Keratinocyte (primary cell): ENCODE data around the gene TRPM3. TPM values are rescaled to one million over a fixed set of nuclear protein-coding genes. Genes with fewer than 3 reads are reported as not detected.
A peak's percentile ranks its signal among the peaks of the same experiment; 100 is the strongest.

Experiments
- DNase-seq: peaks from one replicate; pipeline ENCODE4 v3.0.0-alpha.2; 2011; ENCODE audit warnings: low read depth, missing footprints, low spot score
- FAIRE-seq: peaks from 2 replicates; lab custom pipeline; 2011; peaks lifted over from hg19 to GRCh38; lab: Jason Lieb, UNC
- H2AFZ ChIP-seq: 2 replicates; pipeline ENCODE4 v1.6.0; 2012; ENCODE audit warnings: low read length, control low read depth, inconsistent platforms; ENCODE audit not compliant: control insufficient read depth
- H3K27ac ChIP-seq: 2 replicates; pipeline ENCODE4 v1.5.1; 2011; ENCODE audit warnings: low read length; ENCODE audit not compliant: control insufficient read depth, insufficient read depth
- H3K27me3 ChIP-seq: 3 replicates; pipeline ENCODE4 v1.6.0; 2011; ENCODE audit warnings: low read length; ENCODE audit not compliant: control insufficient read depth, insufficient read depth; ENCODE audit errors: extremely low read depth
- H3K36me3 ChIP-seq, 2 experiments: 2 replicates in 1 of 2; 3 replicates in 1 of 2; pipeline ENCODE4 v1.5.1; 2011; ENCODE audit warnings: low read length in 2 of 2, mild to moderate bottlenecking in 1 of 2; ENCODE audit not compliant: control insufficient read depth in 2 of 2, insufficient read depth in 2 of 2; ENCODE audit errors: extremely low read depth in 1 of 2
- H3K4me1 ChIP-seq: 3 replicates; pipeline ENCODE4 v1.5.1; 2011; ENCODE audit warnings: low read length; ENCODE audit not compliant: control insufficient read depth, insufficient read depth; ENCODE audit errors: extremely low read depth
- H3K4me2 ChIP-seq: 3 replicates; pipeline ENCODE4 v1.6.0; 2011; ENCODE audit warnings: low read depth, low read length; ENCODE audit not compliant: control insufficient read depth, insufficient read depth; ENCODE audit errors: extremely low read depth
- H3K4me3 ChIP-seq, 3 experiments: fragments of 200-600 bp in 1 of 3; sonication (generic) in 1 of 3; 2 replicates in 2 of 3; 3 replicates in 1 of 3; pipeline ENCODE4 v1.5.1; 2011 to 2016; ENCODE audit warnings: low read length in 3 of 3, mild to moderate bottlenecking in 3 of 3, control low read depth in 2 of 3, inconsistent platforms in 1 of 3, low read depth in 1 of 3, mixed read lengths in 1 of 3, mixed run types in 1 of 3, moderate library complexity in 1 of 3; ENCODE audit not compliant: control insufficient read depth in 2 of 3, insufficient read depth in 2 of 3; ENCODE audit errors: extremely low read depth in 1 of 3
- H3K79me2 ChIP-seq: 2 replicates; pipeline ENCODE4 v1.6.0; 2012; ENCODE audit warnings: low read length; ENCODE audit not compliant: control insufficient read depth, insufficient read depth
- H3K9ac ChIP-seq: 3 replicates; pipeline ENCODE4 v1.6.0; 2011; ENCODE audit warnings: low read length; ENCODE audit not compliant: control insufficient read depth, insufficient read depth; ENCODE audit errors: extremely low read depth
- H3K9me1 ChIP-seq: 3 replicates; pipeline ENCODE4 v1.6.0; 2011; ENCODE audit warnings: low read length; ENCODE audit not compliant: control insufficient read depth, insufficient read depth; ENCODE audit errors: extremely low read depth
- H3K9me3 ChIP-seq: 2 replicates; pipeline ENCODE4 v1.5.1; 2012; ENCODE audit warnings: low read depth, low read length; ENCODE audit not compliant: control insufficient read depth
- H4K20me1 ChIP-seq: 3 replicates; pipeline ENCODE4 v1.6.0; 2011; ENCODE audit warnings: low read length; ENCODE audit not compliant: control insufficient read depth, insufficient read depth; ENCODE audit errors: extremely low read depth
- EZH2 ChIP-seq: IDR thresholded peaks from one replicate; pipeline ENCODE4 v1.6.1; 2012; ENCODE audit warnings: inconsistent platforms, mild to moderate bottlenecking, low read length, moderate library complexity
- dilution Hi-C: fragments of 300-500 bp; cut with MboI; formaldehyde crosslinking; loops from one replicate; pipeline ENCODE4 v1.7.0; 2020; ENCODE audit warnings: low sequenced_read_pairs; ENCODE audit not compliant: extremely low pct_ligation_motif_present
- polyA plus RNA-seq, 5 experiments: library from polyadenylated mRNA; depleted of rRNA in 3 of 5; stranded (reverse) in 3 of 5; stranded (forward) in 1 of 5; unstranded in 1 of 5; fragments of >200 nt; gene quantifications; 1 replicate in 1 of 5; 2 replicates in 3 of 5; 3 replicates in 1 of 5; pipeline versions ENCODE4 v1.2.1 to v1.2.3, GENCODE V29; 2011 to 2012; ENCODE audit warnings: missing spikeins in 2 of 5, low read depth in 1 of 5, low replicate concordance in 1 of 5
- TF ChIP-seq, protein P1 (sequence below), 3 experiments: IDR thresholded peaks in 1 of 3; conservative IDR thresholded peaks in 1 of 3; optimal IDR thresholded peaks in 1 of 3; 2 replicates in 2 of 3; 3 replicates in 1 of 3; pipeline versions ENCODE3 to v1.5.1; 2011; ENCODE audit warnings: low read length in 3 of 3, mild to moderate bottlenecking in 3 of 3, moderate library complexity in 2 of 3, control low read depth in 1 of 3, inconsistent platforms in 1 of 3; ENCODE audit not compliant: insufficient read depth in 2 of 3; ENCODE audit errors: extremely low read depth in 1 of 3

Gene TRPM3
- polyA plus RNA-seq, 1 donor (not counting 4 experiments of a cell fraction or from before 2014, with no cell fraction given), result 0.03 TPM

DNA sequence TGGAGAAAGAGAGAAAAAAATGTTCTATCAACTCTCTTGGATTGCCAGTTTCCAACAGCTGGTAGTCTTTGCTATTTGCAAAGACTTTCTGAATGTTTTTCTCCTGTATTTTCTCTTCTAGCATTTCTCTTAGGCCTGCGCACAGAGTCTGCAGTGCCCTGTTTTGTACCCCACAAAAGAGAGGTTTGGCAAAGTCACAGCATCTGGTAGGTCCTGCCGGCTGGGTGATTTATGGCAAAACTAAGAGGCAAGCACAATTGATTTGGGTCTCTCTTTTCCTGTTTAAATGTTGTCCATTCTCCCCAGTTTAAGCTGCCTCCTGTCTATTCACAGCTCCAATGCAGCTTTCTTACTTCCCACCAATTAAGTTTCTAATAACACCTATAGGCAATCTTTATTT is 193.9 kb downstream of the TRPM3 start:
- no peaks in the 10 kb centered on the region for H3K36me3 ChIP-seq
- DNase-seq (no peak), FAIRE-seq (no peak)
- H3K9ac ChIP-seq, result no peak overlapping the region
- no peaks in the 10 kb centered on the region for H3K9me1 ChIP-seq
- H2AFZ ChIP-seq, result no peak overlapping the region
- H3K4me3 ChIP-seq, result no peak overlapping the region
- no peak overlapping the region for H3K4me2 ChIP-seq
- H3K4me1 ChIP-seq, result peaks cover 8% of the 10 kb centered on the region
- H3K27me3 ChIP-seq, result no peaks in the 10 kb centered on the region
- no peak overlapping the region for H3K27ac ChIP-seq
- dilution Hi-C loops, result no loop called here
- H3K79me2 ChIP-seq, result no peaks in the 10 kb centered on the region
- TF ChIP-seq, protein P1, sequence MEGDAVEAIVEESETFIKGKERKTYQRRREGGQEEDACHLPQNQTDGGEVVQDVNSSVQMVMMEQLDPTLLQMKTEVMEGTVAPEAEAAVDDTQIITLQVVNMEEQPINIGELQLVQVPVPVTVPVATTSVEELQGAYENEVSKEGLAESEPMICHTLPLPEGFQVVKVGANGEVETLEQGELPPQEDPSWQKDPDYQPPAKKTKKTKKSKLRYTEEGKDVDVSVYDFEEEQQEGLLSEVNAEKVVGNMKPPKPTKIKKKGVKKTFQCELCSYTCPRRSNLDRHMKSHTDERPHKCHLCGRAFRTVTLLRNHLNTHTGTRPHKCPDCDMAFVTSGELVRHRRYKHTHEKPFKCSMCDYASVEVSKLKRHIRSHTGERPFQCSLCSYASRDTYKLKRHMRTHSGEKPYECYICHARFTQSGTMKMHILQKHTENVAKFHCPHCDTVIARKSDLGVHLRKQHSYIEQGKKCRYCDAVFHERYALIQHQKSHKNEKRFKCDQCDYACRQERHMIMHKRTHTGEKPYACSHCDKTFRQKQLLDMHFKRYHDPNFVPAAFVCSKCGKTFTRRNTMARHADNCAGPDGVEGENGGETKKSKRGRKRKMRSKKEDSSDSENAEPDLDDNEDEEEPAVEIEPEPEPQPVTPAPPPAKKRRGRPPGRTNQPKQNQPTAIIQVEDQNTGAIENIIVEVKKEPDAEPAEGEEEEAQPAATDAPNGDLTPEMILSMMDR (optimal IDR thresholded peaks at IDR 0.05 in 1 of 3, IDR thresholded peaks at IDR 0.05 in 1 of 3, conservative IDR thresholded peaks at IDR 0.05 in 1 of 3; ENCODE audit: extremely low read depth in 1 of 3, insufficient read depth in 2 of 3, low read length in 3 of 3), result no peak
- TF ChIP-seq EZH2, result no peak
- no peaks in the 10 kb centered on the region for H3K9me3 ChIP-seq
- no peaks in the 10 kb centered on the region for H4K20me1 ChIP-seq

DNA sequence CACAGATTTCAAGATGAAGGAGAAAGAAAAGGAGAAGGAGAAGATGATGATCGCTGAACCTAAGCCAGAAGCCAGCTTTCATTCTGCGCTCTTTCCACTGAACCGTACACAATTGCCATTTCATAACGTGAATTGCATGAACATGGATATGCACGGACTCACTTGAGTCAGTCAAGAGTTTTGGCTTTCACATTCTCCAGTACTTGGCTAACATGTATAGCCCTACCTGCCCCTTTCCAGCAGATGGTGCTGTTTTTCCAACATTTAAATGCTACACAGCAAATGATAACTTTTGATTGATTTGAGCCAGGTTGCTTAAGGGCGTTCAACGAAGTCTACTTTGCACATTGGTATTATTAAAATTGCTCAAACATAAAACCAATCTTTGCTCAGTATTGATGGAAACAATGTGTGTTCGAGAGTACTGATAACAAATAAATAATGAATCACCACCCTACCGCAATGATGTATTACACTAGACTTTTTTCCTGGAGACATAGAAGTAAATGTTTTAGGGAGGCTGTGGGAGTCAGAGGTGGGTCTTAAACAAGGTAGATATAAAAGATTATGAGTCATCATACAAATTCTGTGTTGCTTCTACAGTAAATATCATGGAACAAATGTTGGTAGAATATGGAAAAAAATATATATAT is 196.4 kb downstream of the TRPM3 start:
- Histone ChIP-seq H3K36me3 (no peaks in the 10 kb centered on the region), H3K9me1 (no peaks in the 10 kb centered on the region), H3K27ac (no peak overlapping the region), H3K79me2 (no peaks in the 10 kb centered on the region), H3K4me3 (peak overlapping the region in 2 of 3 experiments; percentile 41 to 48), H3K4me2 (peak overlapping the region; percentile 90), H3K9me3 (no peaks in the 10 kb centered on the region), H3K4me1 (peaks cover 13% of the 10 kb centered on the region), H4K20me1 (no peaks in the 10 kb centered on the region), H2AFZ (peak overlapping the region; percentile 75), H3K9ac (no peak overlapping the region), H3K27me3 (no peaks in the 10 kb centered on the region)
- dilution Hi-C loops, result no loop called here
- DNase-seq (no peak), FAIRE-seq (peak; percentile 94)
- TF ChIP-seq EZH2, result no peak
- TF ChIP-seq, protein P1 (optimal IDR thresholded peaks at IDR 0.05 in 1 of 3, IDR thresholded peaks at IDR 0.05 in 1 of 3, conservative IDR thresholded peaks at IDR 0.05 in 1 of 3; ENCODE audit: extremely low read depth in 1 of 3, insufficient read depth in 2 of 3, low read length in 3 of 3), result peak; percentile 72 to 88 (median 76)
